Keratinocyte (primary cell): ENCODE results near the gene ECE1. TPM values are rescaled to one million over a fixed set of nuclear protein-coding genes. Genes with fewer than 3 reads are reported as not detected.
"Not testable (repeated sequence)": the region's sequence is repeated elsewhere in the genome, so short reads cannot be mapped to it uniquely, and the experiment has no call there.

Experiments used
- DNase-seq: peaks from one replicate; pipeline ENCODE4 v3.0.0-alpha.2; 2011; ENCODE audit warnings: low read depth, missing footprints, low spot score
- FAIRE-seq: peaks from 2 replicates; lab custom pipeline; 2011; peaks lifted over from hg19 to GRCh38; lab: Jason Lieb, UNC
- H2AFZ ChIP-seq: 2 replicates; pipeline ENCODE4 v1.6.0; 2012; ENCODE audit warnings: low read length, control low read depth, inconsistent platforms; ENCODE audit not compliant: control insufficient read depth
- H3K27ac ChIP-seq: 2 replicates; pipeline ENCODE4 v1.5.1; 2011; ENCODE audit warnings: low read length; ENCODE audit not compliant: control insufficient read depth, insufficient read depth
- H3K27me3 ChIP-seq: 3 replicates; pipeline ENCODE4 v1.6.0; 2011; ENCODE audit warnings: low read length; ENCODE audit not compliant: control insufficient read depth, insufficient read depth; ENCODE audit errors: extremely low read depth
- H3K36me3 ChIP-seq, 2 experiments: 2 replicates in 1 of 2; 3 replicates in 1 of 2; pipeline ENCODE4 v1.5.1; 2011; ENCODE audit warnings: low read length in 2 of 2, mild to moderate bottlenecking in 1 of 2; ENCODE audit not compliant: control insufficient read depth in 2 of 2, insufficient read depth in 2 of 2; ENCODE audit errors: extremely low read depth in 1 of 2
- H3K4me1 ChIP-seq: 3 replicates; pipeline ENCODE4 v1.5.1; 2011; ENCODE audit warnings: low read length; ENCODE audit not compliant: control insufficient read depth, insufficient read depth; ENCODE audit errors: extremely low read depth
- H3K4me2 ChIP-seq: 3 replicates; pipeline ENCODE4 v1.6.0; 2011; ENCODE audit warnings: low read depth, low read length; ENCODE audit not compliant: control insufficient read depth, insufficient read depth; ENCODE audit errors: extremely low read depth
- H3K4me3 ChIP-seq, 3 experiments: fragments of 200-600 bp in 1 of 3; sonication (generic) in 1 of 3; 2 replicates in 2 of 3; 3 replicates in 1 of 3; pipeline ENCODE4 v1.5.1; 2011 to 2016; ENCODE audit warnings: low read length in 3 of 3, mild to moderate bottlenecking in 3 of 3, control low read depth in 2 of 3, inconsistent platforms in 1 of 3, low read depth in 1 of 3, mixed read lengths in 1 of 3, mixed run types in 1 of 3, moderate library complexity in 1 of 3; ENCODE audit not compliant: control insufficient read depth in 2 of 3, insufficient read depth in 2 of 3; ENCODE audit errors: extremely low read depth in 1 of 3
- H3K79me2 ChIP-seq: 2 replicates; pipeline ENCODE4 v1.6.0; 2012; ENCODE audit warnings: low read length; ENCODE audit not compliant: control insufficient read depth, insufficient read depth
- H3K9ac ChIP-seq: 3 replicates; pipeline ENCODE4 v1.6.0; 2011; ENCODE audit warnings: low read length; ENCODE audit not compliant: control insufficient read depth, insufficient read depth; ENCODE audit errors: extremely low read depth
- H3K9me1 ChIP-seq: 3 replicates; pipeline ENCODE4 v1.6.0; 2011; ENCODE audit warnings: low read length; ENCODE audit not compliant: control insufficient read depth, insufficient read depth; ENCODE audit errors: extremely low read depth
- H3K9me3 ChIP-seq: 2 replicates; pipeline ENCODE4 v1.5.1; 2012; ENCODE audit warnings: low read depth, low read length; ENCODE audit not compliant: control insufficient read depth
- H4K20me1 ChIP-seq: 3 replicates; pipeline ENCODE4 v1.6.0; 2011; ENCODE audit warnings: low read length; ENCODE audit not compliant: control insufficient read depth, insufficient read depth; ENCODE audit errors: extremely low read depth
- EZH2 ChIP-seq: IDR thresholded peaks from one replicate; pipeline ENCODE4 v1.6.1; 2012; ENCODE audit warnings: inconsistent platforms, mild to moderate bottlenecking, low read length, moderate library complexity
- dilution Hi-C: fragments of 300-500 bp; cut with MboI; formaldehyde crosslinking; loops from one replicate; pipeline ENCODE4 v1.7.0; 2020; ENCODE audit warnings: low sequenced_read_pairs; ENCODE audit not compliant: extremely low pct_ligation_motif_present
- polyA plus RNA-seq, 5 experiments: library from polyadenylated mRNA; depleted of rRNA in 3 of 5; stranded (reverse) in 3 of 5; stranded (forward) in 1 of 5; unstranded in 1 of 5; fragments of >200 nt; gene quantifications; 1 replicate in 1 of 5; 2 replicates in 3 of 5; 3 replicates in 1 of 5; pipeline versions ENCODE4 v1.2.1 to v1.2.3, GENCODE V29; 2011 to 2012; ENCODE audit warnings: missing spikeins in 2 of 5, low read depth in 1 of 5, low replicate concordance in 1 of 5
- TF ChIP-seq, protein P1 (sequence below), 3 experiments: IDR thresholded peaks in 1 of 3; conservative IDR thresholded peaks in 1 of 3; optimal IDR thresholded peaks in 1 of 3; 2 replicates in 2 of 3; 3 replicates in 1 of 3; pipeline versions ENCODE3 to v1.5.1; 2011; ENCODE audit warnings: low read length in 3 of 3, mild to moderate bottlenecking in 3 of 3, moderate library complexity in 2 of 3, control low read depth in 1 of 3, inconsistent platforms in 1 of 3; ENCODE audit not compliant: insufficient read depth in 2 of 3; ENCODE audit errors: extremely low read depth in 1 of 3

ECE1 gene
- polyA plus RNA-seq, 1 donor (not counting 4 experiments of a cell fraction or from before 2014, with no cell fraction given): 59.1 TPM

- dilution Hi-C loops: no loop called here
- peak overlapping the region; percentile 91 for H3K27ac ChIP-seq
- H3K4me1 ChIP-seq: peaks cover 13% of the 10 kb centered on the region
- FAIRE-seq (no peak), DNase-seq (no peak)
- H3K9me1 ChIP-seq: no peaks in the 10 kb centered on the region
- H4K20me1 ChIP-seq: peaks cover 8% of the 10 kb centered on the region
- peaks cover 0 to 3% of the 10 kb centered on the region in 2 experiments for H3K36me3 ChIP-seq
- H3K9ac ChIP-seq: peak overlapping the region; percentile 83
- no peak for TF ChIP-seq EZH2
- TF ChIP-seq, protein P1, sequence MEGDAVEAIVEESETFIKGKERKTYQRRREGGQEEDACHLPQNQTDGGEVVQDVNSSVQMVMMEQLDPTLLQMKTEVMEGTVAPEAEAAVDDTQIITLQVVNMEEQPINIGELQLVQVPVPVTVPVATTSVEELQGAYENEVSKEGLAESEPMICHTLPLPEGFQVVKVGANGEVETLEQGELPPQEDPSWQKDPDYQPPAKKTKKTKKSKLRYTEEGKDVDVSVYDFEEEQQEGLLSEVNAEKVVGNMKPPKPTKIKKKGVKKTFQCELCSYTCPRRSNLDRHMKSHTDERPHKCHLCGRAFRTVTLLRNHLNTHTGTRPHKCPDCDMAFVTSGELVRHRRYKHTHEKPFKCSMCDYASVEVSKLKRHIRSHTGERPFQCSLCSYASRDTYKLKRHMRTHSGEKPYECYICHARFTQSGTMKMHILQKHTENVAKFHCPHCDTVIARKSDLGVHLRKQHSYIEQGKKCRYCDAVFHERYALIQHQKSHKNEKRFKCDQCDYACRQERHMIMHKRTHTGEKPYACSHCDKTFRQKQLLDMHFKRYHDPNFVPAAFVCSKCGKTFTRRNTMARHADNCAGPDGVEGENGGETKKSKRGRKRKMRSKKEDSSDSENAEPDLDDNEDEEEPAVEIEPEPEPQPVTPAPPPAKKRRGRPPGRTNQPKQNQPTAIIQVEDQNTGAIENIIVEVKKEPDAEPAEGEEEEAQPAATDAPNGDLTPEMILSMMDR (optimal IDR thresholded peaks at IDR 0.05 in 1 of 3, IDR thresholded peaks at IDR 0.05 in 1 of 3, conservative IDR thresholded peaks at IDR 0.05 in 1 of 3; ENCODE audit: extremely low read depth in 1 of 3, insufficient read depth in 2 of 3, low read length in 3 of 3): no peak
- peak overlapping the region; percentile 97 for H3K4me2 ChIP-seq
- H3K4me3 ChIP-seq: peak overlapping the region; percentile 66 to 96 (median 81)
- H3K9me3 ChIP-seq: no peaks in the 10 kb centered on the region
- peaks cover 62% of the 10 kb centered on the region for H3K79me2 ChIP-seq
- no peaks in the 10 kb centered on the region for H3K27me3 ChIP-seq
- no peak overlapping the region for H2AFZ ChIP-seq
Measured at GRCh38 chr1:21174230-21174629, 116.0 kb downstream of the ECE1 start.

DNA sequence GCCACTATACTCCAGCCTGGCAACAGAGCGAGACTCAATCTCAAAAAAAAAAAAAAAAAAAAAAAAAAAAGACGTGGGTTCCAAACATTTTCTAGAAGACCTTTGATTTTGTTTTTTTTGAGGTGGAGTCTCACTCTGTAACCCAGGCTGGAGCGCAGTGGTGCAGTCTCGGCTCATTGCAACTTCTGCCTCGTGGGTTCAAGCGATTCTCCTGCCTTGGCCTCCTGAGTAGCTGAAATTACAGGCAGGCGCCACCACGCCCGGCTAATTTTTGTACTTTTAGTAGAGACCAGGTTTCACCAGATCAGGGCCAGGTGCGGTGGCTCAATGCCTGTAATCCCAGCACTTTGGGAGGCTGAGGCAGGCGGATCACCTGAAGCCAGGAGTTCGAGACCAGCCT is 117.2 kb downstream of the ECE1 start:
- H3K27ac ChIP-seq, FAIRE-seq, H3K9me1 ChIP-seq, H3K27me3 ChIP-seq, H3K4me3 ChIP-seq, H3K4me2 ChIP-seq, H4K20me1 ChIP-seq, H3K9me3 ChIP-seq, dilution Hi-C loops, H2AFZ ChIP-seq, H3K36me3 ChIP-seq, DNase-seq, H3K9ac ChIP-seq: not testable (repeated sequence)
- peaks cover 67% of the 10 kb centered on the region for H3K79me2 ChIP-seq
- H3K4me1 ChIP-seq: peaks cover 13% of the 10 kb centered on the region

- peaks cover 78% of the 10 kb centered on the region for H3K79me2 ChIP-seq
- H2AFZ ChIP-seq, H3K36me3 ChIP-seq, H3K27ac ChIP-seq, dilution Hi-C loops, FAIRE-seq, H3K4me1 ChIP-seq, H3K4me3 ChIP-seq, H3K27me3 ChIP-seq, DNase-seq, H3K9ac ChIP-seq, H3K4me2 ChIP-seq, H4K20me1 ChIP-seq, H3K9me3 ChIP-seq, H3K9me1 ChIP-seq: not testable (repeated sequence)
Measured at GRCh38 chr1:21170837-21171236, 119.4 kb downstream of the ECE1 start.
